HG03378 (cell line): ENCODE data around the gene ALPK1.
"Not testable (repeated sequence)": the region's sequence is repeated elsewhere in the genome, so short reads cannot be mapped to it uniquely, and the experiment has no call there.

Source experiments
- ATAC-seq: cut with Tn5 transposase; IDR thresholded peaks from one replicate; pipeline ENCODE4 v1.9.1; 2021; ENCODE audit warnings: mild to moderate bottlenecking, moderate library complexity; ENCODE audit not compliant: unreplicated experiment

Gene ALPK1

DNA sequence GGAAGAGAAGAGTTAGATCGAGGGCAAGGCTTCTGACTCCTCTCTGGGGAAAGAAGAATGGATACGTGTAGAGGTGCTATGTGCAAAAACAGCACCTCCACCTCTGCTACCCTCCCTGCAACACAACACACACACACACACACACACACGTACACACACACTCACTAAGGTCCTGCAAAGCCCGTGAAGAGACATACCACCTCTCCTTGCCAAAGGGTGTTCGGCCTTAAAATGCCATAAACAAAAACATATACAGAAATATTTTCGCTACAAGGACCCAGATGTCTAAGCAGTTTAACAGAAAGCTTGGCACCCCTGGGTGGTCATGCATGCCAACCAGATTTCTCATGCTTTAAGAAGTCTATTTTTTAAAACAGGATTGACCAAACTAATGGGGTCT lies 13.0 kb upstream of the ALPK1 start:
- ATAC-seq = no peak

DNA sequence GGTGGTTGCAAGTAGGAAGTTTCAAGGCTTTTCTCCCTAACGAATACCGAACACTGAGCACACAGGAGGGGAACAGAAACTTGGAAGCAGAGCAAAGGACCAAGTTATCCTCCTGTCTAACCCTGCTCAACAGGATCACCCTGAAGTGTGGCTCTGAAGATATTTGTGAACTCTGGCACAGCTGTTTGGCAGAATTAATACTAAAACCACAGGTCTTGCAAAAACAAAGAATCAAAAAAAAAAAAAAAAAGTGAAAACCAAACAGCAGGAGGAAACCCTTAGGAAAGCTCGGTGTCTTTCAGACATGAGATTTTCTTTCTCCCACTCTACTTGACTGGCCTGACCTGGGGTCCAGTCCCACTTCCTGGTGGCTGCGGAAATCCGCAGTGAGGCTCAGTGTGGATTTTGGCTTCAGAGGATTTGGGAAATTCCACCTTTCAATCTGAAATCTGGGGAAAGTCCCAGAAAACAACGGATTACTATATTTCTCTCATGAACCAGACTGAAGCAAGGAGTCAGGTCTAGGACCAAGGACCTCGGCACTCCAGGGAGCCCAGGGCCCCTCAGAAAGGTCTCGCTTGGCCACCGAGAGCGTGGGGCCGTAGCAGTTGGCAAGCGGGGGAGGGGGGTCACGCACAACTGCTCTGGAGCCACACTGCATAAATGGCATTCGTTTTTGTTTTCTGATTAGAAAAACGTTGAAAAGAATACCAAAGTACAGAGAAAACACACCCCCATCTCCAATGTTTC lies 12.3 kb upstream of the ALPK1 start:
- ATAC-seq = no peak

DNA sequence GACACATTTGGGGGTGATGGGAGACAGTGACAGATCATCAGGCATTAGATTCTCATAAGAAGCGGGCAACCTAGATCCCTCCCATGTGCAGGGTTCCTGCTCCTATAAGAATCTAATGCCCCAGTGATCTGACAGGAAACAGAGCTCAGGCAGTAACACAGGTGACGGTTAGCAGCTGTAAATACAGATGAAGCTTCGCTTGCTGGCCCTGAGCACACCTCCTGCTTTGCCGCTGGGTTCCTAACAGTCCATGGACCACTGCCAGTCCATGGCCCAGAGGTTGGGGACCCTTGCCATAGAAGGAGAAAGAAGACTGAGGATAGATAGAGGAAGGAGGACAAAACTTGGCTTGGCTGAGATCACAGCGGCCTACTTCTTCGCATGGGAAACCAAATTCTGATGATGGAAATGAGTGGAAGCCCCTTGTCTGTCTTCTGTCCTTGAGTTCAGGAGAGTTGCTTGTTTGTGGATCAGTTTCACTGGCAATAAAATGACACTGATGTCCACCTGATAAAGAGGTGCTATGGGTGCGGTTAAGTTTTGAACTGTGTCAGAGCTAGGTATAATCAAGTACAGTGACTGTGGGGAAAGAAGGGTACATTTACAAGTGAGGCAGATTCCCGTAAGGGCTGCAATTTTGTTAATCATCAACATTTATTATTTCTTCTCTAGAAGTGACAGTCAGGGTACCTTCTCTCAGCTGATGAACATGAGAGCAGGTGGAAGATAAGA lies 9.7 kb upstream of the ALPK1 start:
- peak; percentile 23 for ATAC-seq

DNA sequence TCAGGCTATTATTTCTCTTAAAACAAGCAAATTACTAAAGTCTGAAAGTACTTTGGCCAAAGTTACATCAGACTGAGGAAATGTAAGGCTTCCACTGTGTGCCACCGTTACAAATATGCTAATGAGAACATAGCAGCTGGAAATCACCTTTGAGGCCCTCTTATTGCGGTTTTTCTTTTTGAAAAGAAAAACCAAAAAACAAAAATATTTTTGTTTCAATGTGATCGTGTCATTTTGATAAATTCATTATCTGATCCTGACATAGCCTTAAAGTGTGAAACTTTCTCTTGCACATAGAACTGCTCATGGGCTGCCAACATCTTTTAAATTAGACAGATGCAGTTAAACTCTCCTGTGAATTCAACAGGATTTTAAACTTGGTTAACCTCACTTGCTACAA lies 8.7 kb upstream of the ALPK1 start:
- peak; percentile 47 for ATAC-seq

DNA sequence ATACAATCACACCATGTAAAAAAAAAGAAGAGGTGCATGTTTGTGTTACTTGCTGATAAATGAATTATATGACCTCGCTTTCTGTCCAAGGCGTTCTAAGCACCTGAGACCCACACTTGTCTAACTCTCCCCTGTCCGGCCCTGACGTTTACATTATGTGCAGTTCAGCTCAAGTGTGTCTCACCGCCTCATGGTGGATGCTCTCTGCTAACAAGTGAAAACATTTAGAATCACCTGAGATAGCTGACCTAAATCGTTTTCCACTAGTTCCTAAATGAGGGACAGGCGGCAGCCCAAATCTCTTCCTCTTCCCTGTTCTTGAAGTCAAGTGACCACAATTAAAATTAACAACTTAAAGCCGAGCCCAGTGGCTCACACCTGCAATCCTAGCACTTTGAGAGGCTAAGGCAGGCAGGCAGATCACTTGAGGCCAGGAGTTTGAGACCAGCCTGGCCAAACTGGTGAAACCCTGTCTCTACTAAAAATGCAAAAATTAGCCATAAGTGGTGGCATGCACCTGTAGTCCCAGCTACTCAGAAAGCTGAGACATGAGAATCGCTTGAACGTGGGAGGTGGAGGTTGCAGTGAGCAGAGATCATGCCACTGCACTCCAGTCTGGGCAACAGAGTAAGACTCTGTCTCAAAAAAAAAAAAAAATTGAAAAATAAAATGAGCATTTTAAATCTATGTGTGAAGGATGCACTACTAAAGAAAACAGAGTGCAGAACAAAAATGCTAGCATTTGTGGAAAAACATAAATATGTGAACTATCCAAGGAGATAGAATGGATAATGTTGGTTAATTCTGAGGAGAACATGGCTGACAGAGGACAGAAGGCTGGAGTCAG lies 7.5 kb upstream of the ALPK1 start:
- ATAC-seq = no peak

DNA sequence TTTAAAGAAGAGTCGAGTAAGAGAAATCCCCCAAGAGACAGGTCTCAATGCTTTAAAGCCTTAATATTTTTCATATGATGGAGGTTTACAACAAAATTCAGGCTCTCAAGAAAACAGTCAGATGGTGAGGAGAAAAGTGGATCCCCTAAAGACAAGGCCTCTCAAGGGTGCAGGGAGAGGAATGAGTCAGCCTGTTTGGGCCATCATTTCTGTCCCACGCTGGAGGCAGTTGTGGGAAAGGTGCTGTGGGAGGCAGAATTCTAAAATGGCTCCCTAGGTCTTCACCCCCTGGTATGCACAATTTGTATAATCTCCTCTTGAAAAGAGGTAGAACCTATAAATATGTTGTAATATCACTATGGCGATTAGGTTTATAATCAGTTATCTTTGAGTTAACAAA lies 6.8 kb upstream of the ALPK1 start:
- ATAC-seq = no peak

DNA sequence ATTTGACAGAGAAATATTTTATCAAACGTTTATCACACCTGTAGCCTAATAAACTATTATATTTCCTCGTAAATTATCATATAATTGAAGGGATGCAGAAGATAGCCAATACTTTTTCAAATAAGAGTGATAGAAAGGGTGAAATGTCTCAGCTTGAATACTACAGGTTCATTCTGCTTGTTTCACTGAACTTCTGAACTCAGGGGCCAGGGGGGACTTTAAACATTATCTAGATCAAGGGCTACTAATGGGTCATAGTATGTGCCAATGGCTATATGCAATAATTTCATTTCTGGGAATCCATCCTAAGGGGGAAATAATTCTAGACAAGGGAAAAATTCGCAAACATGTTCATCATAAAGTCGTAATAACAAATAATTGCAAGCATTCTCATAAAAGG lies 2.6 kb downstream of the ALPK1 start:
- ATAC-seq = no peak

DNA sequence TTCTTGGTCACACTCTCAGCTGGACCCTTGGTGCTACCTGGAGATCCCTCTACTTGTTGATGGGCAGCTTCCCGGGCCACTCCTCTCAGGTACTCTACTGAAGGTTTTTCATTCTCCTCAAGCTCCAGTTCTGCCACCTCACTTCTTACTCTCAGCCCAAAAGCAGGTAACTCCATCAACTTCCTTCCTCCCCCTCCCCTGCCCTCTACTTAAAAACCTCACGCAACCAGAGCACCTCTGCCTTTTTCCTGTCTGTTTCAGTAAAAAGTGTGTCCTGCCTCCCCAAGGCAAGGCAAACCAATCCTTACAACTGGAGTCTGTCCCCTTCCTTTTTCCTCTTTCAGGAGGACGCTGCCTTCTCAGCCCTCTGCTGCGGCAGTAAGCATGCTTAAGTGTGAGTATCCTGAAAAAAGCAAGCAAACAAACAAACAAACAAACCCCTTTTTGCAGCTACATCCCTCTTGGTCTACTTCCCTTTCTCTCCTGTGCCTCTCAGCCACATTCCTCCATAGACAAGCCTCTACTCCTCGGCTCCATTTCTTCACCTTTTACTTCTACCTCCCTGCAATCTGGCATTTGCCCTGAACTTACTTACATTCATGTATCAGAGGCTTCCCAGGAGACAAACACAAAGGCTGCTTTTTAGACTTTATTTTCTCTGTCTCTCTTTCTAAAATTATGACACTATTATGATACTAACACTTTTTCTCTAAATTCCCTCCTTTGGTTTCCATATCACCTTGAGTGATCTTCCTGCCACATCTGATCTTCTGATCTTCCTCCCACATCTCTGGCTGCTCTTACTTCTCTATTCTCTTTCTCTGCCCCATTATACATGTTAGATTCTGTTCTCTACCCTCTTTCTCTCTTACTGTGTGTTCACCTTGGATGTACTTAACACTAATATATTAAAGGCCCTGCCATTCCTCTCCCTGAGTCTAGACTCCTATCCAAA lies 5.4 kb downstream of the ALPK1 start:
- ATAC-seq = peak; percentile 74

DNA sequence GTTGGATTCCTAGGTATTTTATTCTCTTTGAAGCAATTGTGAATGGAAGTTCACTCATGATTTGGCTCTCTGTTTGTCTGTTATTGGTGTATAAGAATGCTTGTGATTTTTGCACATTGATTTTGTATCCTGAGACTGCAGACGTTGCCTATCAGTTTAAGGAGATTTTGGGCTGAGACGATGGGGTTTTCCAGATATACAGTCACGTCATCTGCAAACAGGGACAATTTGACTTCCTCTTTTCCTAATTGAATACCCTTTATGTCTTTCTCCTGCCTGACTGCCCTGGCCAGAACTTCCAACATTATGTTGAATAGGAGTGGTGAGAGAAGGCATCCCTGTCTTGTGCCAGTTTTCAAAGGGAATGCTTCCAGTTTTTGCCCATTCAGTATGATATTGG lies 8.3 kb downstream of the ALPK1 start:
- ATAC-seq = not testable (repeated sequence)

DNA sequence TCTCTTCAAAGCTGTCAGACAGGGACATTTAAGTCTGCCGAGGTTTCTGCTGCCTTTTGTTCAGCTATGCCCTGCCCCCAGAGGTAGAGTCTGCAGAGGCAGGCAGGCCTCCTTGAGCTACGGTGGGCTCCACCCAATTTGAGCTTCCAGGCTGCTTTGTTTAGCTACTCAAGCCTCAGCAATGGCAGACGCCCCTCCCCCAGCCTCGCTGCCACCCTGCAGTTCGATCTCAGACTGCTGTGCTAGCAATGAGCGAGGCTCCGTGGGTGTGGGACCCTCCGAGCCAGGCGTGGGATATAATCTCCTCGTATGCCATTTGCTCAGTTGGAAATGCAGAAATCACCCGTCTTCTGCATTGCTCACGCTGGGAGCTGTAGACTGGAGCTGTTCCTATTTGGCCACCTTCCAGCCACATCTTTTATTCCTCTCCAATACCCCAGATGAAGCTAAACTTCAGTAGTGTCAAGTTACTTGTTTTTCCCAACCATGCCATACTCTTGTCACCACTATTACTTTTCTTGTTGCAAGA lies 12.2 kb downstream of the ALPK1 start:
- ATAC-seq = not testable (repeated sequence)

DNA sequence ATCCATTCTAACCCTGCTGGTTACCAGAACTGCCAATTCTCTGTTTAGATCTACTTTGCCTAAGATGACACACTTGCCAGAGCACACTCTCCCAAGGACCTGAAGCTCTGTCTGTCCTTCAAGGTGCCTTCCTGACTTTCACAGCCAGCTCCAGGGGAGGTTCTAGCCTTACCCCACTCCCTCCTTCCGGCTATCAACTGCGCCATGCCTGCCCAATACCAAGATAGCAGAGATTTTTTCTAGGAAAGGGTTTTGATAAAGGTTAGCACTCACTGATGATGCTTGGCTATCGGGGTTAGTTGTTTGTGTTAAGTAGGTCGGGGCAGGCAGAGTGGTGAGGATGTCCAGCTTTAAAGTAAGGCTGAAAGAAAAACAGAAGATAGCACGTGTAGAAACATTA lies 14.3 kb downstream of the ALPK1 start:
- ATAC-seq = no peak

DNA sequence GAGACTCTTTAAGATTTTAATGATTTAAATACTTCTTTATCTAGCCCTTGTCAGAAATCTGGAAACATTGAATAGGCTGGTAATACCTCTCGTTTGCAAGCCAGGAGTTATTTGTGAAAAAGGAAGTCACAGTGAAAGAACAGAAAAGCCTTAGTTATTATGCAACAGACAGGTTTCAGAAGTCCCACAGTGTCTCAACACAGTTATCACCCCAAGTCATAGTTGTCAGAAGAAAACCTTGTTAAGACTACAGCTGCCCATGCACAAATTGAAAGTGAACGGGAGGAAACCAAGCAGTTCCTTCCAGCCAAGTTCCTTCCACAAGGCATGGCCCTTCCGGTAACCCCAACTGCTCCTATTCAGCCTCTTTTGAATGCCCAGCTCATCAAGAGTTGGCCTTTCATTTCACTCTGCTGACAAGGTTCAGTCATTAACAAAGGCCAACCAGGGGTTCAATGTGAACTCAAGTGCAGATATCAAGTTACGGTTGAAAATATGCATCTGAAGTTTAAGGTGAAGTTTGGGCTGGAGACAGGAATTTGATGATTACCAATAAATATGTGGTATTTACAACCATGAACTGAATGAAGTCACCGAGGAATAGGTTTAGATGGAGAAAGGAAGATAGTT lies 15.6 kb downstream of the ALPK1 start:
- ATAC-seq = peak; percentile 97

DNA sequence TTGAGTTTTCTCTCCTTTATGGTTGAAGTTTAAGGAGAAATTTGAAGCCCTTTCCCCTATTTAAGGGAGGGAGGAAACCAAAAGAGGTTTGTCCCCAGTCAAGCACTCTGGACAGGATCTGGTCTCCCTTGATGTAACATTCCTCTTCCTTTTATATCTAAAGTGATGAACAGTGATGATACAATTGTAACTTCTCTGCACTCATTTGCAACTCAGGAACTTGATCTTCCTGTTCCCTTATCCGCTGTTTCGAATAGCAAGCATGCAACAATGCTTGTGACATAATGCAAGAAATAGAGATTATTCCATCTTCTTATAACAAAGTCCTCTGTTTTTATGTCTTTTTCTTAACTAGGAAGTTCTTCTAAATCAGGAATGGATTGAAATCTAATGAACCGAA lies 18.3 kb downstream of the ALPK1 start:
- ATAC-seq = no peak

DNA sequence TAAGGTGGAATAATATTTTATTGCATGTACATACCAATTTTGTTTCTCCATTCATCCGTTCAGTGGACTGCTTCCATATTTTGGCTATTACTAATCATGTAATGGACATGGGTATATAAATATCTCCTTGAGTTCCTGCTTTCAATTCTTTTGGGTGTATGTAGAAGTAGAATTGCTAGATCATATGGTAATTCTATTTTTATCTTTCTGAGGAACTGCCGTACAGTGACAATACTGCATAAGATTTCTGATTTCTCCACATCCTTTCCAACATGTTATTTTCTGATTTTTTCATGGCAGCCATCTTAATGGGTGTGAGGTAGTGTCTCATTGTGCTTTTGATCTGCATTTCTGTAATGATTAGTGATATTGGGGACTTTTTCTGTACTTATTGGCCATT lies 19.2 kb downstream of the ALPK1 start:
- no peak for ATAC-seq

DNA sequence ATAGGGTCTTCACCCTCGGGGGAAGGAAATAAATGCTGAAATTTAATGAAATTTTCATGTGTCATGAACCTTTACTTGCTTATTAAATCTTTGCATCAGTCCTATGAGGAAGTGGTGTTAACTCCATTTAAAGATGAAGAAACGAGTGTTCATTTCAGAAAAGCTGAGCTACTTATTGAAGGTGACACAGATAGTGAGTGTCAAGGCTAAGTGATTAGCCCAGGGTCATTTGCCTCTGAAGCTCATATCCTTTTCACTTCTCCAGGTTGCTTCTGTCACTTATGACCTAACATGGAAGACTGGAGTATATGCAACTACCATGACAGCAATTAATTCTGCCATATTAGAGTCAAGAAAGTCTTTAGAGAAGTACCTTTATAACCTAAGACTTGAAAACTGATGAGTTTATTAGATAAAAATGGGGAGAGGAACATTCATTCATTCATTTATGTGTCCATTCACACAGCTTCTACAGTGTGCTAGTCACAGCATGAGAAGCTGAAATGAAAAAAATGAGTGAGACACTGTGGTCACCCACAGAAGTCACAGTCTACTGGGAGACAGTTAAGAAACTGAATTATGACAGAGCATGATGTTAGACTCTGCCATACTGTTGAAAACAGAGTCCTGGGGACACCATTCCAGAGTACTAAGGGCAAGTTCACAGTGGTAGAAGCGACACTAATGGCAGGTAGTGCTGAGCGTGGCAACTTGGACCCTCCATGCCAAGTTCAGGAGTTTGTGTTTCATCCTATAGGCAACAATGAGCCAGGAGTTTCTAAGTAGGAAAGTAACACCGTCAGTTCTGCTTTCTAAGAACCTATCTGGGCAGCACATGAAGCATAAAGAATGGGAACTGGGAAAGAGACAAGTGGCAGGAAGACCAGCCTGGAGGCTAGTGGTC lies 21.3 kb downstream of the ALPK1 start:
- peak; percentile 98 for ATAC-seq

DNA sequence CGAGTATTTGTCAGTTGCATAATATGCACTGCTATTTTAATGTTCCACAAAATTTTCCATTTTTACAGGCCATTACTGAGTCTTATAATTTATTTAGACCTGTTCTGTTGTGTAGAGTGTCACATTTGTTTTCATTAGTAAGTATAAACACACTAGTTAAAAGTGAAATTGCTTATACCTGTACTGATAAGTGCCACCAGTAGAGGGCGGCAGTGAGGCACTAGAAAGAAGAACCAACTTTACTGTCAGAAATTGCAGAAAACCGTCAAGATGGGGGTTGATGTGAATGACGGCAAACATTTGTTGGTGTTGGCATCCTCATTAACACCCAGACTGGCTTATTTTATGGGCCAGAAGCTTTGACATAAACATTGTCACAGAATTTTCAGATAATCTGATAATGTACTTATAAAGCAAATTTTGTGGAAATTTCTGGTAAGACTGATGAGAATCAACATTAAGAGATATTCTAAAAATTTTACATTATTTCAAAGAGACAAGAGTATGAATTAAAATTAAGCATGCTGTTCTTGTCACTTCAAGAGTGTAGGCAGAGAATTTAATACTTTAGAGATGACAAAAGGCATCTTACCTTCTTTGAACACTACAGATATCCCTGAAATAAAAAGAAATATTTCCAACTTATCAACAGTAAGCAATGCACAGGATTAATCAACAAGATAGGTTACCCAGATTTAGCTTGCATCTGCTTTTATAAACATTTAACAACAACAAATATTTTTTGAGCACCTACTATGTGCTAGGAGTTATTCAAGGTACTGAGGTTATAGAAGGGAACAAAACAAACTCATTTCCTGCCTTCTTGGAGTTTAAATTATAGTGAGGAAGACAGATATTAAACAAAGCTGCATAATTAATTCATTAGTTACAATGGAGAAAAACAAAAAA lies 24.9 kb downstream of the ALPK1 start:
- ATAC-seq = no peak

DNA sequence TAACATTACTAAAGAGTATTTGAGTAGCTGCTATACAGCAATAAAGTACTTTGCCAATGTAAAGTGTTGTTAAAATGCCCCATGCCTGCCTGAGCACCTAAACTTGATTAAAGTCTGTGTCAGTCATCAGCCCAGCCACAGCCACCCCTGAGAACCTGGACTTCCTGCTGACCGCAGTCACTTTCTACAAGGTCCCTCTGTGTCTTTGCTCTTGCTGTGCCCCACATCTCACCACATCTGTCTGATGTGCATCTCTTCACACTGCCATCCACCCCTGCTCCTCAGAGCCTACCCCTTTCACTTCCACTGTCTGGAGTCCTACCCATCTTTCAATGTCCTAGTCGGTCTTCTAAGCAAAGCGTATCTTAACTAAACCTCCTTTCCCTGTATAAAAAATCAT lies 25.7 kb downstream of the ALPK1 start:
- no peak for ATAC-seq

DNA sequence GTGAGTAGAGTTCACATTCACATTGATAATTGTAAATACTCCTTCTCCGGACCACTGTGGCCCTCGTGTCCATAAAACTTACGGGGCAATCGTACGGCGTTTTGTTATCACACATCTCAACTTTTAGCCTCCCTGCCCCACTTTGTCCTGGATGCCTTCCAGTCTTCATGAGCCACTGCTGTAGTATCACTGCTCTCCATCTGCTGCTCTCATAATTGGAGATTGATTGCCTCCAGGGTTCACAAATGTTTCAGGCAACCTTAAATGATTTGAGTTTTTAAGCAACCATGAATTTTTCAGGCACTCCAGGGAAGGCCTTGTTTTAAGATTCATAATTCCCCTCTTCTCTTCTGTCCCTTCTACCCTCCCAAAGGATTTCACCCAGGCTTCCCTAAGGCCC lies 28.4 kb downstream of the ALPK1 start:
- no peak for ATAC-seq
